Tongue (tissue), 2 donors: Measurements from ENCODE around the gene MYH16. TPM values are rescaled to one million over a fixed set of nuclear protein-coding genes. Genes with fewer than 3 reads are reported as not detected.
"Not testable (repeated sequence)": the region's sequence is repeated elsewhere in the genome, so short reads cannot be mapped to it uniquely, and the experiment has no call there.

Experiments used
- DNase-seq: peaks from one replicate; pipeline ENCODE4 v3.0.0-alpha.2; 2015
- total RNA-seq: library from RNA; depleted of rRNA; stranded (reverse); fragments of >200 nt; gene quantifications from one replicate; pipeline ENCODE4 v1.2.3, GENCODE V29; 2014

MYH16 gene
- total RNA-seq, 1 donor from 2014 or later, result not detected

- no peak for DNase-seq
These were observed 14.1 kb upstream of the MYH16 start for GRCh38 chr7:99258501-99258900.

- DNase-seq, result no peak
These were observed 12.2 kb upstream of the MYH16 start for GRCh38 chr7:99260395-99260794.

- no peak for DNase-seq
These were observed 11.0 kb upstream of the MYH16 start for GRCh38 chr7:99261646-99262045.

- no peak for DNase-seq
These were observed 6.7 kb upstream of the MYH16 start for GRCh38 chr7:99265848-99266480.

GRCh38 chr7:99267481-99267840 is 5.2 kb upstream of the MYH16 start:
- DNase-seq, result no peak

- no peak for DNase-seq
These were observed 4.6 kb upstream of the MYH16 start for GRCh38 chr7:99267841-99268576.

GRCh38 chr7:99268577-99268908 is 4.1 kb upstream of the MYH16 start:
- DNase-seq, result no peak

- DNase-seq, result no peak
These were observed 1.9 kb upstream of the MYH16 start for GRCh38 chr7:99270702-99271101.

- not testable (repeated sequence) for DNase-seq
These were observed 922 bp downstream of the MYH16 start for GRCh38 chr7:99273561-99273960.

GRCh38 chr7:99274908-99275307 is 2.3 kb downstream of the MYH16 start:
- DNase-seq, result not testable (repeated sequence)

GRCh38 chr7:99275496-99275895 is 2.9 kb downstream of the MYH16 start:
- no peak for DNase-seq

GRCh38 chr7:99278180-99278579 is 5.5 kb downstream of the MYH16 start:
- DNase-seq, result no peak

- DNase-seq, result not testable (repeated sequence)
These were observed 11.5 kb downstream of the MYH16 start for GRCh38 chr7:99284165-99284564.

GRCh38 chr7:99287779-99288534 is 15.3 kb downstream of the MYH16 start:
- DNase-seq, result no peak

GRCh38 chr7:99289185-99289584 is 16.5 kb downstream of the MYH16 start:
- DNase-seq, result no peak

GRCh38 chr7:99290148-99290547 is 17.5 kb downstream of the MYH16 start:
- not testable (repeated sequence) for DNase-seq

- DNase-seq, result no peak
These were observed 18.5 kb downstream of the MYH16 start for GRCh38 chr7:99290980-99291607.

- DNase-seq, result no peak
These were observed 19.5 kb downstream of the MYH16 start for GRCh38 chr7:99292127-99292526.

GRCh38 chr7:99293167-99293566 is 20.5 kb downstream of the MYH16 start:
- DNase-seq, result no peak

GRCh38 chr7:99293650-99294049 is 21.0 kb downstream of the MYH16 start:
- no peak for DNase-seq

- no peak for DNase-seq
These were observed 23.8 kb downstream of the MYH16 start for GRCh38 chr7:99296471-99296870.

- no peak for DNase-seq
These were observed 28.9 kb downstream of the MYH16 start for GRCh38 chr7:99301496-99301895.
